SK-N-MC (cell line): ENCODE measurements around the gene LRPPRC.

Experiments used
- FOXP2 ChIP-seq: optimal IDR thresholded peaks from 2 replicates; pipeline ENCODE3; 2011; ENCODE audit warnings: mild to moderate bottlenecking, moderate library complexity; ENCODE audit not compliant: insufficient read depth; ENCODE audit errors: extremely low read length, control extremely low read depth
- POLR2AphosphoS5 ChIP-seq: IDR thresholded peaks from 2 replicates; pipeline ENCODE4 v1.6.1; 2012; ENCODE audit warnings: mild to moderate bottlenecking, low read depth, low read length, borderline replicate concordance

DNA sequence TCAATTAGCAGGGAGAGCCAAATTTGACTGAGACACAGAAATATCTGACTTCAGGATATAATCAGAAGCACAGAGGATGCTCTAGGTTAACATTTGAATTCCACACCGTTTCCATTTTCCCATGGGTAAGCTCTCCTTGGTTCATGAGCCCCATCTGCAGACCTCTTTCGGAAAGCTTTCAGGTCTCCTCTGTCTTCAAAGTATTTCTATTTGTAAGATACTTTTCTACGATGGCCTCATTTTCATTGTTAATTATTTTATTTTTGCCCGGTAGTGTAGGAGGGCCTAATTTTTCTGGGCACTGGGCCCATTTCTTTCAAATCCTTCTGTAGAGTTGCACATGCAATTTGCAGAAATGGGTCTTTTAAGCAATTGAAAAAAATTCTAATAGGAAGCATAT lies 53.8 kb downstream of the LRPPRC start:
- TF ChIP-seq FOXP2 (no peak), POLR2AphosphoS5 (no peak)
